ENCODE measurements around the gene CNTNAP5.

CNTNAP5 gene

GRCh38 chr2:124065636-124066035 lies 40.5 kb downstream of the CNTNAP5 start:
- DNase-seq: no peak

GRCh38 chr2:124066776-124067175 lies 41.7 kb downstream of the CNTNAP5 start:
- no peak for DNase-seq

- DNase-seq: no peak
Observed at GRCh38 chr2:124079045-124079444, 54.0 kb downstream of the CNTNAP5 start.

GRCh38 chr2:124080281-124081153 lies 55.4 kb downstream of the CNTNAP5 start:
- no peak for DNase-seq

GRCh38 chr2:124081154-124081716 lies 56.1 kb downstream of the CNTNAP5 start:
- DNase-seq: no peak

GRCh38 chr2:124088616-124089015 lies 63.5 kb downstream of the CNTNAP5 start:
- no peak for DNase-seq

GRCh38 chr2:124091721-124092120 lies 66.6 kb downstream of the CNTNAP5 start:
- no peak for DNase-seq

- DNase-seq: no peak
Observed at GRCh38 chr2:124092651-124093050, 67.6 kb downstream of the CNTNAP5 start.

GRCh38 chr2:124104914-124105313 lies 79.8 kb downstream of the CNTNAP5 start:
- no peak for DNase-seq

GRCh38 chr2:124112206-124112605 lies 87.1 kb downstream of the CNTNAP5 start:
- DNase-seq: no peak

GRCh38 chr2:124112966-124113365 lies 87.9 kb downstream of the CNTNAP5 start:
- no peak for DNase-seq

- no peak for DNase-seq
Observed at GRCh38 chr2:124120246-124120645, 95.2 kb downstream of the CNTNAP5 start.

GRCh38 chr2:124121106-124121505 lies 96.0 kb downstream of the CNTNAP5 start:
- no peak for DNase-seq

GRCh38 chr2:124121760-124122275 lies 96.7 kb downstream of the CNTNAP5 start:
- no peak for DNase-seq

GRCh38 chr2:124122340-124122739 lies 97.3 kb downstream of the CNTNAP5 start:
- DNase-seq: no peak

GRCh38 chr2:124131276-124131675 lies 106.2 kb downstream of the CNTNAP5 start:
- no peak for DNase-seq

- DNase-seq: no peak
Observed at GRCh38 chr2:124136110-124136509, 111.0 kb downstream of the CNTNAP5 start.

- no peak for DNase-seq
Observed at GRCh38 chr2:124138076-124138475, 113.0 kb downstream of the CNTNAP5 start.

GRCh38 chr2:124145982-124146381 lies 120.9 kb downstream of the CNTNAP5 start:
- DNase-seq: no peak

- DNase-seq: no peak
Observed at GRCh38 chr2:124147552-124147951, 122.5 kb downstream of the CNTNAP5 start.

- no peak for DNase-seq
Observed at GRCh38 chr2:124149571-124149970, 124.5 kb downstream of the CNTNAP5 start.

GRCh38 chr2:124151691-124152090 lies 126.6 kb downstream of the CNTNAP5 start:
- DNase-seq: no peak

GRCh38 chr2:124153713-124154112 lies 128.6 kb downstream of the CNTNAP5 start:
- DNase-seq: no peak

GRCh38 chr2:124159166-124159565 lies 134.1 kb downstream of the CNTNAP5 start:
- no peak for DNase-seq

All from CD4-positive, alpha-beta T cell treated with Interleukin-4 for 1 hour (primary cell).